Fibroblast of skin of abdomen (primary cell): ENCODE data around the gene RHEX.
"Not testable (repeated sequence)": the region's sequence is repeated elsewhere in the genome, so short reads cannot be mapped to it uniquely, and the experiment has no call there.

ENCODE experiments used
- DNase-seq: peaks from one replicate; pipeline ENCODE4 v3.0.0-alpha.2; 2013

RHEX gene

GRCh38 chr1:206030714-206031113 is 22.3 kb upstream of the RHEX start:
- DNase-seq = peak; percentile 57

GRCh38 chr1:206032380-206033140 is 20.4 kb upstream of the RHEX start:
- DNase-seq = no peak

GRCh38 chr1:206035027-206035426 is 17.9 kb upstream of the RHEX start:
- no peak for DNase-seq

- no peak for DNase-seq
Measured at GRCh38 chr1:206036663-206037455, 16.1 kb upstream of the RHEX start.

- no peak for DNase-seq
Measured at GRCh38 chr1:206037581-206037980, 15.4 kb upstream of the RHEX start.

- DNase-seq = no peak
Measured at GRCh38 chr1:206039046-206039973, 13.7 kb upstream of the RHEX start.

- DNase-seq = no peak
Measured at GRCh38 chr1:206040328-206040727, 12.6 kb upstream of the RHEX start.

- no peak for DNase-seq
Measured at GRCh38 chr1:206041640-206042039, 11.3 kb upstream of the RHEX start.

- no peak for DNase-seq
Measured at GRCh38 chr1:206047271-206047670, 5.7 kb upstream of the RHEX start.

GRCh38 chr1:206048582-206048981 is 4.4 kb upstream of the RHEX start:
- DNase-seq = no peak

- no peak for DNase-seq
Measured at GRCh38 chr1:206049293-206049692, 3.7 kb upstream of the RHEX start.

- no peak for DNase-seq
Measured at GRCh38 chr1:206049919-206050600, 2.9 kb upstream of the RHEX start.

- DNase-seq = no peak
Measured at GRCh38 chr1:206050655-206051235, 2.2 kb upstream of the RHEX start.

GRCh38 chr1:206052231-206052865 is 625 bp upstream of the RHEX start:
- not testable (repeated sequence) for DNase-seq

GRCh38 chr1:206053616-206054015 is 643 bp downstream of the RHEX start:
- not testable (repeated sequence) for DNase-seq

GRCh38 chr1:206055069-206055625 is 2.2 kb downstream of the RHEX start:
- DNase-seq = not testable (repeated sequence)

- DNase-seq = not testable (repeated sequence)
Measured at GRCh38 chr1:206055639-206056323, 2.8 kb downstream of the RHEX start.

GRCh38 chr1:206058289-206058926 is 5.4 kb downstream of the RHEX start:
- DNase-seq = not testable (repeated sequence)

- no peak for DNase-seq
Measured at GRCh38 chr1:206058927-206059292, 5.9 kb downstream of the RHEX start.
